Mucosa of descending colon (tissue), 3 donors: ENCODE measurements around the gene ABHD6. TPM values are rescaled to one million over a fixed set of nuclear protein-coding genes. Genes with fewer than 3 reads are reported as not detected.
"Not testable (repeated sequence)": the region's sequence is repeated elsewhere in the genome, so short reads cannot be mapped to it uniquely, and the experiment has no call there.

Source experiments
- ATAC-seq: fragments of 200-7000 bp; cut with Tn5 transposase; one replicate; pipeline ENCODE4 v1.9.1; 2020; ENCODE audit warnings: mild to moderate bottlenecking, moderate library complexity
- DNase-seq, 3 donors: peaks; one replicate each; pipeline ENCODE4 v3.0.0-alpha.2; 2020
- H3K36me3 ChIP-seq: fragments of 200-600 bp; one replicate; pipeline ENCODE4 v1.8.0; 2021; ENCODE audit warnings: low read depth, mild to moderate bottlenecking
- H3K4me1 ChIP-seq: fragments of 200-600 bp; one replicate; pipeline ENCODE4 v1.8.0; 2021; ENCODE audit warnings: low read depth, mild to moderate bottlenecking
- H3K4me3 ChIP-seq: fragments of 200-600 bp; one replicate; pipeline ENCODE4 v1.8.0; 2021; ENCODE audit warnings: mild to moderate bottlenecking
- H3K9me3 ChIP-seq: fragments of 200-600 bp; one replicate; pipeline ENCODE4 v1.8.0; 2021; ENCODE audit warnings: mild to moderate bottlenecking
- intact Hi-C, 2 donors: fragments of 100-400 bp; cut with DNase I in 1 of 2; cut with micrococcal nuclease in 1 of 2; formaldehyde crosslinking; loops; one replicate each; pipeline versions ENCODE4 v1.11.0 to v1.11.1; 2022; cut with DNase I, micrococcal nuclease
- total RNA-seq, 3 donors: library from RNA; stranded (reverse); fragmentation: NEBNext Ultra II Directional in 2 of 3; extraction: Animal tissue kit (Norgen Biotek cat#: 25700) in 2 of 3; gene quantifications; one replicate each; pipeline versions ENCODE4 v1.2.1 to v1.2.4, GENCODE V29; 2021 to 2023
- TF ChIP-seq, protein P1 (sequence below): fragments of 200-600 bp; IDR thresholded peaks from one replicate; pipeline ENCODE4 v1.8.0; 2022; ENCODE audit warnings: antibody characterized with exemption, mild to moderate bottlenecking
- donor health status: DM: no; HTN: no; CAD: no; lungs with moderate emphysema.
- donor health status: DM: no; HTN: no; CAD: no.
- donor health status: DM: no; HTN: yes; CAD: no.

Gene ABHD6
- total RNA-seq, 3 donors from 2014 or later, result 25.7 to 38.4 (median 26.7) TPM

DNA sequence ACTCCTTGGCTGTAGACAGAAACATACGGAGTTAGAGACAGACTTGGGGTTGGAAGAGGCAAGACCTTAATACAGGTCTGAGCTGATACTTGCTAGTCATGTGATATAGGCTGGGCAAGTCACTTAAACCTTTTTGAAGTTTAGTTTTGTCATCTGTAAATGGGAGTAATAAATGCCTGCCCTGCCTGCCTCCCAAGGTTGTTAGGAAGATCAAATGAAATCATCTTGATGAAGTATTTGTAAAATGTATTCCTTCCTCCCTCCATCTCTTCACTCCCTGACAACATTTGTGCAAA is 98.0 kb downstream of the ABHD6 start:
- no peak for ATAC-seq
- Histone ChIP-seq H3K9me3 (no peaks in the 10 kb centered on the region), H3K4me3 (no peak overlapping the region), H3K36me3 (no peaks in the 10 kb centered on the region), H3K4me1 (peaks cover 5% of the 10 kb centered on the region)
- DNase-seq, result no peak
- TF ChIP-seq, protein P1, sequence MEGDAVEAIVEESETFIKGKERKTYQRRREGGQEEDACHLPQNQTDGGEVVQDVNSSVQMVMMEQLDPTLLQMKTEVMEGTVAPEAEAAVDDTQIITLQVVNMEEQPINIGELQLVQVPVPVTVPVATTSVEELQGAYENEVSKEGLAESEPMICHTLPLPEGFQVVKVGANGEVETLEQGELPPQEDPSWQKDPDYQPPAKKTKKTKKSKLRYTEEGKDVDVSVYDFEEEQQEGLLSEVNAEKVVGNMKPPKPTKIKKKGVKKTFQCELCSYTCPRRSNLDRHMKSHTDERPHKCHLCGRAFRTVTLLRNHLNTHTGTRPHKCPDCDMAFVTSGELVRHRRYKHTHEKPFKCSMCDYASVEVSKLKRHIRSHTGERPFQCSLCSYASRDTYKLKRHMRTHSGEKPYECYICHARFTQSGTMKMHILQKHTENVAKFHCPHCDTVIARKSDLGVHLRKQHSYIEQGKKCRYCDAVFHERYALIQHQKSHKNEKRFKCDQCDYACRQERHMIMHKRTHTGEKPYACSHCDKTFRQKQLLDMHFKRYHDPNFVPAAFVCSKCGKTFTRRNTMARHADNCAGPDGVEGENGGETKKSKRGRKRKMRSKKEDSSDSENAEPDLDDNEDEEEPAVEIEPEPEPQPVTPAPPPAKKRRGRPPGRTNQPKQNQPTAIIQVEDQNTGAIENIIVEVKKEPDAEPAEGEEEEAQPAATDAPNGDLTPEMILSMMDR, result no peak
- intact Hi-C loops, result no loop called here

GRCh38 chr3:58336135-58336882 is 98.7 kb downstream of the ABHD6 start:
- intact Hi-C loops, result no loop called here

DNA sequence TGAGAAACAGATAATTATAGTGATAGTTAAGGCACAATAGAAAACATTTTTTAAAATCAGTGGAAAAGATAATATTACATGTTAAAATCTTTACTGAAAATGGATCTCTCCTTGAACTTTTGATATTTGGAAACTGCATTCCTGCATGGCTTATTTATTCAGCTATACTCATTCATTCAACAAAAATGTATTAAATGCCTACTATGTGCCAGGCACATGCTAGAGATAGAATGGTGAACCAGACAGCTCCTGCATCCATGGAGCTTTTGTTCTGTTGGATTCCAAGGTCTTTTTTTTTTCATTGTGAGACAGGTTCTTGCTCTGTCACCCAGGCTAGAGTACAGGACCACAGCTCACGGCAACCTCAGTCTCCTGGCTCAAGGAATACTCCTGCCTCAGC is 99.6 kb downstream of the ABHD6 start:
- no peak for DNase-seq
- Histone ChIP-seq H3K9me3 (no peaks in the 10 kb centered on the region), H3K4me3 (no peak overlapping the region), H3K36me3 (no peaks in the 10 kb centered on the region), H3K4me1 (peaks cover 4% of the 10 kb centered on the region)
- ATAC-seq, result no peak
- TF ChIP-seq, protein P1, result no peak
- intact Hi-C loops, result no loop called here

More at GRCh38 chr3:58336135-58336882, 98.7 kb downstream of the ABHD6 start:
- H3K4me3 ChIP-seq, result no peak overlapping the region
- DNase-seq (no peak), ATAC-seq (no peak)
- H3K9me3 ChIP-seq, result no peaks in the 10 kb centered on the region
- TF ChIP-seq, protein P1, result no peak
- peaks cover 5% of the 10 kb centered on the region for H3K4me1 ChIP-seq
- H3K36me3 ChIP-seq, result no peaks in the 10 kb centered on the region

DNA sequence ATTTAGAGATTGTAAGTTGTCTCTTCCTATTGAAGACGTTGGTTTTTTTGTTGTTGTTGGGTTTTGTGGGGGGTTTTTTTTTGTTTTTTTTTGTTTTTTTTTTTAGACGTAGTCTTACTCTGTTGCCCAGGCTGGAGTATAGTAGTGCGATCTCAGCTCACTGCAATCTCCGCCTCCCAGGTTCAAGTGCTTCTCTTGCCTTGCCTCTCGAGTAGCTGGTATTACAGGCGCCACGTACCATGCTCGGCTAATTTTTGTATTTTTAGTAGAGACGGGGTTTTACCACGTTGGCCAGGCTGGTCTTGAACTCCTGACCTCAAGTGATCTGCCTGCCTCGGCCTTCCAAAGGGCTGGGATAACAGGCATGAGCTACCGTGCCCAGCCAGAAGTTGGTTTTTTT is 101.6 kb downstream of the ABHD6 start:
- H3K36me3 ChIP-seq, H3K9me3 ChIP-seq, H3K4me3 ChIP-seq, intact Hi-C loops, ATAC-seq, H3K4me1 ChIP-seq, DNase-seq: not testable (repeated sequence)

- no peaks in the 10 kb centered on the region for H3K9me3 ChIP-seq
- H3K36me3 ChIP-seq, result no peaks in the 10 kb centered on the region
- intact Hi-C loops, result no loop called here
- ATAC-seq (no peak), DNase-seq (no peak)
- TF ChIP-seq, protein P1, result no peak
- no peak overlapping the region for H3K4me3 ChIP-seq
- H3K4me1 ChIP-seq, result peaks cover 8% of the 10 kb centered on the region
These were observed 103.1 kb downstream of the ABHD6 start for GRCh38 chr3:58340594-58341244.

- H3K4me1 ChIP-seq, result peaks cover 8% of the 10 kb centered on the region
- DNase-seq, result no peak
- H3K4me3 ChIP-seq, result no peak overlapping the region
- ATAC-seq, result no peak
- TF ChIP-seq, protein P1, result no peak
- no peaks in the 10 kb centered on the region for H3K36me3 ChIP-seq
- intact Hi-C loops, result no loop called here
- no peaks in the 10 kb centered on the region for H3K9me3 ChIP-seq
These were observed 103.8 kb downstream of the ABHD6 start for GRCh38 chr3:58341376-58341775.
